Effector CD8-positive, alpha-beta T cell (primary cell): ENCODE measurements around the gene PPM1L.
"Not testable (repeated sequence)": the region's sequence is repeated elsewhere in the genome, so short reads cannot be mapped to it uniquely, and the experiment has no call there.

Experiments
- DNase-seq: peaks from one replicate; lab custom pipeline; 2025; lab: John Stamatoyannopoulos, UW

PPM1L gene

GRCh38 chr3:160986069-160986468 is 230.0 kb downstream of the PPM1L start:
- no peak for DNase-seq

GRCh38 chr3:160987982-160988964 is 232.2 kb downstream of the PPM1L start:
- no peak for DNase-seq

- DNase-seq, result no peak
These were observed 234.4 kb downstream of the PPM1L start for GRCh38 chr3:160990446-160990845.

- no peak for DNase-seq
These were observed 236.7 kb downstream of the PPM1L start for GRCh38 chr3:160992712-160993111.

DNA sequence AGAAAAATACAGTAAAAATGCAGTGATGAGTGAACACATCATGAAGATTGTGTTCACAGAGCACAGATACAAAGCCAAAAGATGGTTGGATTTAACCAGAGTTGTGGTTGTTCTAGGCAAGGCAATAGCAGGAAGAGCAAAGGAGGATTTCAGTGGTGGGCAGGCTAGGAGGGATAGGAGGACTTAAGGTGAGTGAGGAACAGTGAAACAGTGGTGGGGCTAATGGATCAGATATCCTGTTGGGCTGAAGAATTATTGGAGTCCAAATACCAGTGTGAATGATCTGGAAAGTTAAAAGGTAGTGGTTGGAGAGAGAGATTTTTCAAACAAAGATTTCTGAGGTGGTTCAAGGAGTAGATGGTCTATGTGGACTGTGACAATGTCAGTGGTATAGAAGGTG is 240.8 kb downstream of the PPM1L start:
- DNase-seq, result no peak

- no peak for DNase-seq
These were observed 242.6 kb downstream of the PPM1L start for GRCh38 chr3:160998581-160998980.

GRCh38 chr3:160999274-160999673 is 243.2 kb downstream of the PPM1L start:
- no peak for DNase-seq

DNA sequence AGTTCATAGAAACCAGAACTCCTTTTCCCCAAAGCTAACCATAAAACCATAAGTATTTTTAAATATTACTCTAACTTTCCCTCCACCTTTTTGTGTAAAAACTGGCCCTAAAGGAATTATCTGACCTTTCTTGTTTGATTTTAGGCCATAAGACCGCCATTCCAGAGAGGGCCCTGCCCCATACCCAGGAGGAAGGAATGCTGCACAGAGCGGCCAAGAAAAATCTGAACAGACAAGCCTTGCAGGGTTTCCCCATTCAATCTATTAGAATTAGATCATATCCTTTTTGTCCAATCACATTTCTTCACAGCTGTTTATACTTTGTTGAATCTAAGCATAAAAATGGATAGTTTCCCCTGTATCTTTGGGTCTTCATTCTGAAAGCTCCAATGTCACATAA is 252.1 kb downstream of the PPM1L start:
- DNase-seq, result no peak

GRCh38 chr3:161010151-161010550 is 254.1 kb downstream of the PPM1L start:
- not testable (repeated sequence) for DNase-seq

DNA sequence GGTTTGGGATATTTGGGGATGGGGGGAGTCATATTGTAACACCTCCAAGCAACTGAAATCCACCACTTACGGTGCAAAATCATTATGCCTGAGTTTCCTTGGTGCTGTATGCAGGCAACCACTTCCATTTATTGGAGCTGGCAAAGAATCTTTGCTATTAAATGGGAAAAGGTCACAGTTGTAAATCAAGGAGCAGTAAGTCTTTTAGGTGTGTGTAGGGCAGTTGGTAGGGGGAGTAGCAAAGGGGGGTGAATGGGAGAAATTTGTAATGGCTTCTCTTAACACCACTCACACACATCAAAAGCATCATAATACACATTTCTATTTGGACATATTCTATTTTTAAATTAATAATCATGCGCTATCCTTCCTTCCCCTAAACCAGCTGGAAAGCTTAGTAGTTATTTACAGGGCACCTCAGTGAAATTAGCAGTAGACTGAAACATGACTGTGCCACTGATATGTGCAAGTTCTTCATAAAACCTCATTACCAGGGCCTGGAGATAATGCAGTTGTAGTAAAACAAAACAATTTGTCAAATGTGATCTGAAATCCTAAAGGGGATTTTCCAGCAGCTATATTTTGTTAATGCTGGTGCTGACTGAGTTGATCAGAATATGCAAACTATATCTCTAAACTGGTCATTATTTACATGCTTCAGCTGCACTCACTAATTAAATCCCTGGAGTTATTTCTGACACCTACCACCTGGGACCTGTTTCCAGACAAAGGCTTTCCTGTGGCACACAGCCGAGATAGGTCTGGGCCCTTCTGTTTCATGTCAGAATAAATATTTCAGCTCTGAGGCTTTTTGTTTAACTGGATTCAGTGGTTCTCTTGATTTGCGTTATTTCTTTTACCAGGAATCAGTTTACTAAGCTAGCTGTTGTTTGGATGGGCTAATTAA is 259.1 kb downstream of the PPM1L start:
- no peak for DNase-seq

GRCh38 chr3:161016417-161017313 is 260.6 kb downstream of the PPM1L start:
- DNase-seq, result no peak

- no peak for DNase-seq
These were observed 261.9 kb downstream of the PPM1L start for GRCh38 chr3:161017971-161018370.

GRCh38 chr3:161020256-161020655 is 264.2 kb downstream of the PPM1L start:
- DNase-seq, result no peak

- DNase-seq, result no peak
These were observed 269.9 kb downstream of the PPM1L start for GRCh38 chr3:161025911-161026310.

- no peak for DNase-seq
These were observed 270.8 kb downstream of the PPM1L start for GRCh38 chr3:161026612-161027510.

DNA sequence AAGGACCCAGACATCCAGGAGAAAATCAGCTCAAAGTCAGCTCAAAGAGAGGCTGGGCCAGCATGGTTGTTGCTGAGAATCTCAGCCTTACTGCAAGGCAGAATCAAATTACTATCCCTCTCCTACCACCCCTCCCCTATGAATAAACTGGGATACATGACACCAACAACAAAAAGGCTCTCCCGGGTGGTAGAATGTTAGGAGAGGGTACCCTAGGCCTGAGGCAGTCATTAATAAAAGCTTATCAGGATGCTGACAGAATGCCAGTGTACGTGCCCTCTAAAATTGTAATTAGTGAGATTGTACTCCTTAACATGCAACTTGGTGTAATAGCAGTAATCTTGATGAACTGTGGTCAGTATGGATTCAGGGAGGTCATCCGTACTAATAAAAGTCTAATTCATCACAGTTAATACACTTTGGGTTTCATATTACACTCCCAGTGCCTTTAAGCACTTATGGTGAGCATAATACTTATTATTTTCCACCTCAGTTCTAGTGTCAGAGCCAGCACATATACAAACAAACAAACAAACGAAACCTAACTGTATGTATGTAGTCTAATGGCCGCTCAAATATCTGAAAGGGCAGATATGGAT is 272.6 kb downstream of the PPM1L start:
- no peak for DNase-seq

DNA sequence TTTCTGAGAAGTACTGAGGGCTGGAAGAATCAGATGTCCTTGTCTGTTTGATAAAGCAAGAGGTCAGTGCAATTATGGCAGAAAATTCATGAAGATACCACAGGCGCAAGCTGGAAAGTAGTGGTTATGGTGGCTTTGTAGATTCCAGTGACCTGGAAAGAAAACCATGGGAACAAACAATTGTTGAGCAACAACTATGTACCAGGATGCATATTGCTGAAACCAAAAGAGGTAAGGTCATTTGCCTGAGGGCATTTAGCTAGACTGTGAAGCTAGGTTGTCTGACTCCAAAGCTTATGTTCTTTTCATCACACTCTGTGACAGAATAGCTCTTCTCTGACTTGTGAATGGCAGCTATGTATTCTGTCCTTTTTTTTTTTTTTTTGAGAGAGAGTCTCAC is 275.1 kb downstream of the PPM1L start:
- DNase-seq, result no peak

DNA sequence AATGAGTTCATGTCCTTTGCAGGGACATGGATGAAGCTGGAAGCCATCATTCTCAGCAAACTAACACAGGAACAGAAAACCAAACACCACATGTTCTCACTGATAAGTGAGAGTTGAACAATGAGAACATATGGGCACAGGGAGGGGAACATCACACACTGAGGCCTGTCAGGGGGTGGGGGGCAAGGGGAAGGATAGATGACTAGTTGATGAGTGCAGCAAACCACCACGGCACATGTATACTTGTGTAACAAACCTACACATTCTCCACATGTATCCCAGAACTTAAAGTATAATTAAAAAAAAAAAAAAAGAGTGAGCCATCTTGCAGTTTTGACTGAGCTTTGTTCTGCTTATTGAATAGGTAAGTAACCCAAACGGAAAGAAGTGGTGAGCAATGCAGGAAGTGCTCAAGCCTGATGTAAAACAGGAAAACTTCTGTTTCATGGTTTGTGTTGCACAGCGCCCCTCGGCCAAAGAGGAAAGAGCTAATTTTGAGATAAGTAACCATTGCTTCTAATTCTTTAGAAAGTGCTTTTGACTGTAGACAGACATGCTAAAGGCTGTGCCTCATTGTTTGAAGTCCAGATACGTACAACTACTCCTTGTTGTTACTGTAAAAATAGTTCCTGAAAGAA is 279.0 kb downstream of the PPM1L start:
- DNase-seq, result not testable (repeated sequence)

DNA sequence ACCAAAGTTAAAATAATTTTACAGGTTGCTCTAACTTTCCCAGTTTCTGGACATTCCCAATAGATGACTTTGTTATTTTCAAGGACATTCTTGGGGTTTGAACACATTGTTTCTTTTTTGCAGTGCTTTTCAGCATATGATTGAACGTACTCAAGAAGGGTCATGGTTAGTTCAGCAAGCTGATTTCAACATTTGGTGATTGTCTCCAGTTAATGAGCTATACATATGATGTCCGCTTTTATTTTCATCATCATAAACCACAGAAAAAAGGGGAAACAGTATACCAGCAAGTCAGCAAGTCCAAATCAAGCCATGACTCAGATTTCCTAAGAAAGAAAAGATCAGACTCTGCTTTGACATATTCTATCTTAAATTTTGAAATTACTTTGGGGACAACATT is 279.7 kb downstream of the PPM1L start:
- no peak for DNase-seq

- no peak for DNase-seq
These were observed 282.7 kb downstream of the PPM1L start for GRCh38 chr3:161038725-161039124.
